Activated CD4-positive, alpha-beta T cell treated with anti-CD3 and anti-CD28 coated beads for 36 hours (primary cell): Measurements from ENCODE around the gene DLX2. TPM values are rescaled to one million over a fixed set of nuclear protein-coding genes. Genes with fewer than 3 reads are reported as not detected.

Source experiments
- ATAC-seq: fragments of 200-7000 bp; cut with Tn5 transposase; one replicate; pipeline ENCODE4 v1.10.0; 2021; ENCODE audit warnings: mild to moderate bottlenecking, moderate library complexity
- CTCF ChIA-PET: fragments of 350-600 bp; sonication (Branson Sonifier 250); formaldehyde crosslinking; loops from one replicate; lab custom pipeline; 2021; ENCODE audit warnings: antibody characterized with exemption; lab: Charles Lee
- POLR2A ChIA-PET: fragments of 350-600 bp; sonication (Branson Sonifier 250); formaldehyde crosslinking; loops from one replicate; lab custom pipeline; 2021; ENCODE audit warnings: antibody characterized with exemption, inconsistent platforms; lab: Charles Lee
- DNase-seq: peaks from one replicate; pipeline ENCODE4 v3.0.0-alpha.2; 2020
- H3K27ac Mint-ChIP-seq: one replicate; pipeline ENCODE4 v1.8.0; 2021; ENCODE audit warnings: mixed read lengths
- H3K27me3 Mint-ChIP-seq: one replicate; pipeline ENCODE4 v1.8.0; 2021; ENCODE audit warnings: mixed read lengths
- H3K36me3 Mint-ChIP-seq: one replicate; pipeline ENCODE4 v1.8.0; 2021; ENCODE audit warnings: low read depth, mixed read lengths
- H3K4me1 Mint-ChIP-seq: one replicate; pipeline ENCODE4 v1.8.0; 2021; ENCODE audit warnings: mixed read lengths
- H3K4me3 Mint-ChIP-seq: one replicate; pipeline ENCODE4 v1.8.0; 2021; ENCODE audit warnings: mild to moderate bottlenecking, moderate library complexity, mixed read lengths
- H3K9me3 Mint-ChIP-seq: one replicate; pipeline ENCODE4 v1.8.0; 2021; ENCODE audit warnings: low read depth, mixed read lengths
- intact Hi-C, 2 experiments: fragments of 100-400 bp; cut with DNase I in 1 of 2; cut with micrococcal nuclease in 1 of 2; formaldehyde crosslinking; loops; one replicate each; pipeline versions ENCODE4 v1.14.2 to v1.15.1; 2022 to 2024; cut with DNase I, micrococcal nuclease
- total RNA-seq, 2 experiments: library from RNA; stranded (reverse); gene quantifications; one replicate each; pipeline ENCODE4 v1.2.3, GENCODE V29; 2021

The DLX2 gene
- total RNA-seq, 2 experiments from 2014 or later: not detected

DNA sequence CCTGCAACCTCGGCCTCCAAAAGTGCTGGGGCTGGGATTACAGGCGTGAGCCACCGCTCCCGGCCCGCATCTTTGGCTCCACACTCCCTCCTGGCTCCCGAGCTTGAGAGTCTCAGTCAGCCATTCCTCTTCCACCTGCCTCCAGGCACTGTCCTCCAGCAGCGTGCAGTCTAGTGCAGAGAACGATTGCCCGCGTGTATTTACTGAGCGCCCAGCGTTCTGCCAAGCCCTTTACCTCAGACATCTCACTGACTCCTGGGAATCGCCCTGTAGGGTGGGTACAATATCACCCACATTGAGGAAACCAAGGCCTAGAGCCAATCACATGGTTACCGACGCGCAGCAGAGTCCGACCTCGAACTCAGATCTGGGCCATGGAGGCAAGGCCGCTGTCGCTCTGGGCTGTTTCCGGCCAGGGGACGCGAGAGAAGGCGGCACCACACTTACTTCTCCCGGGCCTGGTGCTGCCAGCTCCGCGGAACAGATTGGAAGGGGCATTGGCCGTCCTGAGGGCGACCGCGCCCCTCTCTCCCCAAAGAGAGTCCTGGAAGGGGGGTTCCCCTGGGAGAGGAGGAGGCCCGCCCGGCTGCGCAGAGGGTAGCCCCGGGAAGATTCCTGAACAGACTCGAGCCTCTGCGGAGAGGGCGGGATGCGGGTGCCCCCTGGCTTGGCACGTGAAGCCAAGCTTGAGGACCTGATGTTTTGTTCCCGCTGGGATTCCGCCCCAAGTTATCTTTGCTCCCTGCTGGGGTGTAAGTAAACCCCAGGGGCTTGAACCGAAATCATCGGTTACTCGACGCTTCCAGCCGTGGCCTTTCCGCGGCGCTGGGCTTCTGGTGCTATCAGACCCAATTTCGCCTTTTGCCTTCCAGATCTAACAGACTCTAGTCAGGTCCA, 5.2 kb upstream of the DLX2 start:
- H3K27ac Mint-ChIP-seq: no peak overlapping the region
- no peaks in the 10 kb centered on the region for H3K36me3 Mint-ChIP-seq
- DNase-seq (peak; percentile 26), ATAC-seq (no peak)
- intact Hi-C loops: loop anchor here in 1 of 2 experiments (5.0 kb wide), 1 partner anchor 354 kb away; no protein-coding TSS in a partner anchor
- peaks cover 31% of the 10 kb centered on the region for H3K4me1 Mint-ChIP-seq
- CTCF ChIA-PET: interaction anchor here (0.8 to 7.3 kb wide), 6 partner anchors 9 to 509 kb away, joined by 3 to 108 read pairs (median 5); no protein-coding TSS in a partner anchor
- no peak overlapping the region for H3K4me3 Mint-ChIP-seq
- no peaks in the 10 kb centered on the region for H3K9me3 Mint-ChIP-seq
- POLR2A ChIA-PET: interaction anchor here (0.6 kb wide), 1 partner anchor 7 kb away, joined by 5 read pairs; no protein-coding TSS in a partner anchor
- peaks cover 61% of the 10 kb centered on the region for H3K27me3 Mint-ChIP-seq

- Mint-ChIP-seq H3K4me3 (peak overlapping the region; percentile 7), H3K27ac (no peak overlapping the region), H3K36me3 (no peaks in the 10 kb centered on the region), H3K27me3 (peaks cover 69% of the 10 kb centered on the region), H3K4me1 (peaks cover 40% of the 10 kb centered on the region), H3K9me3 (no peaks in the 10 kb centered on the region)
- intact Hi-C loops: loop anchor here in 1 of 2 experiments (5.0 kb wide), 1 partner anchor 356 kb away; no protein-coding TSS in a partner anchor
- ChIA-PET CTCF (interaction anchor here (0.6 to 9.4 kb wide), 19 partner anchors 9 to 604 kb away, joined by 3 to 108 read pairs (median 3); partner anchors contain the start of gene DLX1), POLR2A (interaction anchor here (0.6 kb wide), 2 partner anchors 27 to 69 kb away, joined by 3 to 5 read pairs; no protein-coding TSS in a partner anchor)
- ATAC-seq (peak; percentile 34), DNase-seq (peak; percentile 71)
These were observed 3.6 kb upstream of the DLX2 start for GRCh38 chr2:172106108-172106961.

DNA sequence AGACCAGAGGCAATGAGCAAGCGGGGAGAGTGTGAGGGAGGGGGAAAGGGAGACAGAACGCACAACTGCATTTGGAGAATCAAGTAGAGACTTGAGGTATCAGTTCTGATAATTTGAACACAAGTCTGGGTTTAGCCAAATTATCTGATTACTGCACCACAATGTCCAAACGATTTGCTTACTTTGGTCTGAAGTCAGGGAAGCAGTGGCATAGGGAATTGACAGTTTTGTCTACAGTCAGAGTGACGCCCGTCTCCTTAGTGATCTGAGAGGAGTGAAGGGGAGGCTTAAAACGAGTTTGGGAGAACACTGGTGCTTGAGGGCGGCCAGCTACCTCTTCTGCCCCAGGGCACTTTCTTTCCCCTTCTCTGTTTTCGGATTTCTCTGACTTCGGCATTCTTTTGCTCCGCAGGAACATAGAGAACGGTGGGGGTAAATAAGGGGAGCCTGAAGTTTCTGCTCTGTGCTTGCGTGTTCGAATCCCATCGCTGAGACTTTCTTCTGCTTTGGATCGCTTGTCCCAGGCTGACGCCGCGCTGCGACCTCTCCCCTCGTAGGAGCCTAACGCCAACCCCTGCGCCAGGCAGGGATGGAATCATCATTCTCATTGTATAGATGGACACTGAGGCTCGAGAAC, 2.9 kb upstream of the DLX2 start:
- Mint-ChIP-seq H3K4me3 (peak overlapping the region; percentile 7), H3K4me1 (peaks cover 47% of the 10 kb centered on the region), H3K27ac (no peak overlapping the region), H3K36me3 (no peaks in the 10 kb centered on the region), H3K27me3 (peaks cover 73% of the 10 kb centered on the region), H3K9me3 (no peaks in the 10 kb centered on the region)
- no peak for ATAC-seq
- ChIA-PET POLR2A (no interaction called here), CTCF (interaction anchor here (0.7 to 9.4 kb wide), 15 partner anchors 10 to 605 kb away, joined by 3 to 108 read pairs (median 5); partner anchors contain the start of gene DLX1)
- DNase-seq: no peak
- intact Hi-C loops: loop anchor here (2.0 to 5.0 kb wide), 3 partner anchors 183 to 359 kb away; partner anchors contain the start of gene HAT1 (in 1 of the 2)

- intact Hi-C loops: loop anchor here (1.0 to 5.0 kb wide), 16 partner anchors 17 to 1386 kb away; partner anchors contain the start of genes DYNC1I2 (in 1 of the 2), GORASP2 (in 1 of the 2), HAT1 (in 1 of the 2) and ITGA6 (in 1 of the 2)
- POLR2A ChIA-PET: no interaction called here
- Mint-ChIP-seq H3K36me3 (no peaks in the 10 kb centered on the region), H3K9me3 (no peaks in the 10 kb centered on the region), H3K4me3 (peak overlapping the region; percentile 60), H3K27me3 (peaks cover 64% of the 10 kb centered on the region), H3K27ac (peak overlapping the region; percentile 66), H3K4me1 (peaks cover 49% of the 10 kb centered on the region)
- no peak for ATAC-seq
- DNase-seq: peak; percentile 88
- CTCF ChIA-PET: interaction anchor here (0.7 to 9.4 kb wide), 29 partner anchors 8 to 530 kb away, joined by 3 to 108 read pairs (median 4); partner anchors contain the start of genes DLX1 and SLC25A12
These were observed 972 bp upstream of the DLX2 start for GRCh38 chr2:172103471-172104272.

DNA sequence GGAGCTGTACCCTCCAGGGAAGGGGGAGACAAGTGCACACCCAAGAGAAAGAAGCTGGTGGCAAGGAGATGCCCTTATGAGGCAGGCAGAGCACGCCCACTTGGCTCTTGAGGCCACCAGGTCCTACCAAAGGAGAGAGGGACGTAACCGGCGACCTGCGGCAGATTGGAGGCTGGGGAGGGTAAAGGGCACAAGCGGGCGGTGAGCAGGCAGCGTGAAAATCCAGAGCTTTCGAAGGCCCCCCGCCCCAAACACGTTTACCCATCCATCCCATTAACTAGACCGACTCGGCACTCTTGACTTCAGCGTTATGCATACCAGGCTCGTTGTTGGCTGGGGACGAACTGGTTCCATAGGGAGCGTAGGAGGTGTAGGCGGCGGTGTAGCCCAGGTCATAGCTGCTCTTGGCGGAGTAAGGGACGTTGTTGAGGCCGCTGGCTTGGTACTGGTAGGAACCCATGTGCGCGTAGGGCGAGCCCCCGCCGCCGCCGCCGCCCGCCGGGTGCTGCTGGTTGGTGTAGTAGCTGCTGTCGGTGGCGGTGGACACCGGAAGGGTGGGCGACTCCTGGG, 794 bp downstream of the DLX2 start:
- ChIA-PET CTCF (interaction anchor here (0.7 to 9.4 kb wide), 8 partner anchors 10 to 404 kb away, joined by 3 to 108 read pairs (median 5); partner anchors contain the start of genes DLX1 and SLC25A12), POLR2A (no interaction called here)
- DNase-seq (peak; percentile 42), ATAC-seq (peak; percentile 8)
- intact Hi-C loops: loop anchor here (1.0 to 5.0 kb wide), 12 partner anchors 15 to 1385 kb away; partner anchors contain the start of genes DLX1 (in 1 of the 2), DYNC1I2 (in 1 of the 2), GORASP2 (in 1 of the 2) and HAT1 (in 1 of the 2)
- H3K27me3 Mint-ChIP-seq: peaks cover 60% of the 10 kb centered on the region
- H3K4me1 Mint-ChIP-seq: peaks cover 52% of the 10 kb centered on the region
- H3K9me3 Mint-ChIP-seq: no peaks in the 10 kb centered on the region
- no peak overlapping the region for H3K27ac Mint-ChIP-seq
- H3K36me3 Mint-ChIP-seq: no peaks in the 10 kb centered on the region
- H3K4me3 Mint-ChIP-seq: peak overlapping the region; percentile 73

DNA sequence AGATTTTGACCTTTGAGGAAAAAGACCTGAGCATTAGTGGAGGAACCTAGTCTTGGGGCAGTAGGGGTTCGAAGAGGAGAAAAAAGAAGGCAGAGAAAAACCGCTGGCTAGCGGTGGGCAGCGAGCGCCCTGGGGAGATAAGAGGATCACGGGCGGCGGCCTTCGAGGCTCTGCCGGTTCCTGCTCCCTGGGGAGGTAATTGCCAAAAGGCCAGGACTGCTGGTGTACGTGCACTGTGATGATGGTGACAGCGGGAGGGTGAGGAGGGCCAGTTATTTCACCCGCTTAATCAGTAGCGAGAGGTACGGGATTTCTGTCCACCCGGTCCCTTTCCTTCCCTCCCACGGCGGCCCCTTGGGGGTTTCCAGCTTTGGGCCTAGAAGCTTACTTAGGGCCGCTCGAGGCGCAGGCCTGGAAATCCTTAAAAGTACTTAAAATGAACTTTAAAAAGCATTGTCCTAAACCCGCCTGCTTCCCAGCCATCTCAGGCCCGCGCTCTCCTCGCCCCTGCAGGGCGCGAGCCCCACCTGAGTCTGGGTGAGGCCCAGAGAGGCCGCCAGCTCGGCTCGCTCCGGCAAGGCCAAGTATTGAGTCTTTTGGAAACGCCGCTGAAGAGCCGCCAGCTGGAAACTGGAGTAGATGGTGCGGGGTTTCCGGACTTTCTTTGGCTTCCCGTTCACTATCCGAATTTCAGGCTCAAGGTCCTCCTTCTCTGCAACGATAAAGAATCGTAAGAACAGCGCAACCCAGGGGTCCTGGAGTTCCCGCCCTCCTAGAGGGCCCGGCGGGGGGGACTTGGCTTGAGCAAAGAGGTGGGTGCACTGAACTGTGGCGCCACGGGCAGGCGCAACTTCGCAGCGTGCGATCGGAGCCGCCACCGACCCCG, 1.5 kb downstream of the DLX2 start:
- DNase-seq (peak; percentile 43), ATAC-seq (no peak)
- no peaks in the 10 kb centered on the region for H3K36me3 Mint-ChIP-seq
- no peaks in the 10 kb centered on the region for H3K9me3 Mint-ChIP-seq
- ChIA-PET POLR2A (interaction anchor here (0.6 kb wide), 1 partner anchor 181 kb away, joined by 3 read pairs; no protein-coding TSS in a partner anchor), CTCF (interaction anchor here (1.0 to 9.4 kb wide), 6 partner anchors 10 to 403 kb away, joined by 3 to 108 read pairs (median 7); partner anchors contain the start of gene DLX1)
- H3K27ac Mint-ChIP-seq: no peak overlapping the region
- intact Hi-C loops: loop anchor here (5.0 kb wide), 6 partner anchors 326 to 1384 kb away; partner anchors contain the start of genes DYNC1I2 (in 1 of the 2), GORASP2 (in 1 of the 2), ITGA6 (in 1 of the 2) and PDK1 (in 1 of the 2)
- H3K4me3 Mint-ChIP-seq: peak overlapping the region; percentile 73
- H3K4me1 Mint-ChIP-seq: peaks cover 51% of the 10 kb centered on the region
- H3K27me3 Mint-ChIP-seq: peaks cover 58% of the 10 kb centered on the region

DNA sequence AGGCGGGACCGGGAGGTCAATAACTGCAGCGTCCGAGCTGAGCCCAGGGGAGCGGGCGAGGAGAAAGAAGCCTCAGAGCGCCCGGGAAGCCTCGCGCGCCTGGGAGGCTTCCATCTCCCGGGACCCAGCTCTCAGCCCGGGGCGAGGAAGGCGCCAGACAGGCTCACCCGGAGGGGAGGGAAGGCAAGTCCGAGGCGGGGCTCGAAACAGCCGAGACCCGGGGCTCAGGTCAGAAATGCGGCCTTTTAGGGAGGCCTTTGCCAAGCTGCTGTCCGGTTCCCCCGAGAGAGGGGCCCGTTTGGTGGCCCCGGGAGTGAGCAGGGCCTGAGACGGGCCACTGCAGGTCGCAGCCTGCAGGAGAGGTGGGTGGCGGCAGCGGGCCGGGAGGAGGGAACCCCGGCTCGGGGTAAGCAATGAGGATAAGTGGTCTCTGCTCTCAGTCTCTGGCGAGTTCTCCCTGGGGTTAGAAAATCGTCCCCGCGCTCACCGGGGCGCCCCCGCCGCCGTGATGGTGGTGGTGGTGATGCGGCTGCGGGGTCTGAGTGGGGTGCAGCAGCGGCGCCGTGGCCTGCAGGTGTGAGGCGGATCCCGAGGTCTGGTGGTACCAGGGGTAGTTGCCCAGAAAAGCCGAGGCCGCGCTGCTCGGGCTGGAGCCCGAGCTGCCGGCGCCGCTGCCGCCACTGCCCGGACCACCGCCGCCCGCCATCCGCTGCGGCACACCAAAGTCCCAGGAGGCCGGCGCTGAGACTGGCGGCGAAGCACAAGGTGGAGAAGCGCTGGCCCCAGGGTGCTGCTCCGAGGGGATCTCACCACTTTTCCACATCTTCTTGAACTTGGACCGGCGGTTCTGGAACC, 2.4 kb downstream of the DLX2 start:
- POLR2A ChIA-PET: no interaction called here
- Mint-ChIP-seq H3K27ac (no peak overlapping the region), H3K27me3 (peaks cover 60% of the 10 kb centered on the region), H3K9me3 (no peaks in the 10 kb centered on the region), H3K36me3 (no peaks in the 10 kb centered on the region), H3K4me1 (peaks cover 58% of the 10 kb centered on the region), H3K4me3 (peak overlapping the region; percentile 12)
- CTCF ChIA-PET: interaction anchor here (1.5 to 9.4 kb wide), 4 partner anchors 9 to 396 kb away, joined by 5 to 108 read pairs (median 50); partner anchors contain the start of gene DLX1
- DNase-seq (peak; percentile 27), ATAC-seq (no peak)
- intact Hi-C loops: loop anchor here (5.0 kb wide), 6 partner anchors 327 to 1383 kb away; partner anchors contain the start of genes DYNC1I2 (in 1 of the 2), GORASP2 (in 1 of the 2), ITGA6 (in 1 of the 2) and PDK1 (in 1 of the 2)
